Liver (tissue), 3 donors: ENCODE measurements around the gene BST1.

Experiments
- CTCF ChIP-seq: fragments of 150-350 bp; IDR thresholded peaks from 2 replicates; pipeline ENCODE4 v1.5.1; 2017; ENCODE audit warnings: improper control_type of control experiment, low read depth, low read length; ENCODE audit not compliant: missing input control
- EGR1 ChIP-seq, 2 donors: IDR thresholded peaks; 2 replicates each; pipeline ENCODE4 v1.6.1; 2016 to 2018; ENCODE audit warnings: antibody characterized with exemption in 2 of 2, low read depth in 2 of 2
- FOXA1 ChIP-seq: IDR thresholded peaks from 2 replicates; pipeline ENCODE4 v1.6.1; 2016; ENCODE audit warnings: antibody characterized with exemption
- HNF4A ChIP-seq, 2 donors: conservative IDR thresholded peaks; 2 replicates each; pipeline ENCODE4 v1.6.1; 2016; ENCODE audit warnings: antibody characterized with exemption in 2 of 2, mild to moderate bottlenecking in 2 of 2
- JUND ChIP-seq, 2 donors: IDR thresholded peaks; 2 replicates each; pipeline ENCODE4 v1.6.1; 2016; ENCODE audit warnings: antibody characterized with exemption in 2 of 2
- RAD21 ChIP-seq, 2 donors: IDR thresholded peaks; 2 replicates each; pipeline ENCODE4 v1.6.1; 2016; ENCODE audit warnings: antibody characterized with exemption in 2 of 2, mild to moderate bottlenecking in 2 of 2
- RXRA ChIP-seq, 2 donors: IDR thresholded peaks; 2 replicates each; pipeline ENCODE4 v1.6.1; 2017 to 2018; ENCODE audit warnings: antibody characterized with exemption in 2 of 2, mild to moderate bottlenecking in 1 of 2
- SP1 ChIP-seq: IDR thresholded peaks from 2 replicates; pipeline ENCODE4 v1.6.1; 2018; ENCODE audit warnings: antibody characterized with exemption, mild to moderate bottlenecking
- TAF1 ChIP-seq: conservative IDR thresholded peaks from 2 replicates; pipeline ENCODE4 v1.6.1; 2016; ENCODE audit warnings: antibody characterized with exemption, mild to moderate bottlenecking
- YY1 ChIP-seq: IDR thresholded peaks from 2 replicates; pipeline ENCODE4 v1.6.1; 2016; ENCODE audit warnings: antibody characterized with exemption, mild to moderate bottlenecking
- TF ChIP-seq, protein P1 (sequence below): IDR thresholded peaks from 2 replicates; pipeline ENCODE4 v1.6.1; 2016; ENCODE audit warnings: antibody characterized with exemption
- TF ChIP-seq, protein P2 (sequence below): IDR thresholded peaks from 2 replicates; pipeline ENCODE4 v1.6.1; 2016; ENCODE audit warnings: antibody characterized with exemption
- TF ChIP-seq, protein P3 (sequence below): IDR thresholded peaks from 2 replicates; pipeline ENCODE4 v1.6.1; 2016; ENCODE audit warnings: antibody characterized with exemption
- TF ChIP-seq, protein P4 (sequence below): IDR thresholded peaks from 2 replicates; pipeline ENCODE4 v1.6.1; 2016; ENCODE audit warnings: antibody characterized with exemption, mild to moderate bottlenecking
- donor health status: healthy.
- donor health status: healthy.

- TF ChIP-seq RXRA (IDR thresholded peaks at IDR 0.05) (no peak), CTCF (no peak), JUND (IDR thresholded peaks at IDR 0.05) (no peak), SP1 (no peak), FOXA1 (no peak), EGR1 (IDR thresholded peaks at IDR 0.05; ENCODE audit: low read depth in 2 of 2) (no peak), TAF1 (no peak), YY1 (no peak), RAD21 (IDR thresholded peaks at IDR 0.05) (no peak), HNF4A (conservative IDR thresholded peaks at IDR 0.05) (no peak)
- TF ChIP-seq, protein P1, sequence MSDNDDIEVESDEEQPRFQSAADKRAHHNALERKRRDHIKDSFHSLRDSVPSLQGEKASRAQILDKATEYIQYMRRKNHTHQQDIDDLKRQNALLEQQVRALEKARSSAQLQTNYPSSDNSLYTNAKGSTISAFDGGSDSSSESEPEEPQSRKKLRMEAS, result no peak
- TF ChIP-seq, protein P2, sequence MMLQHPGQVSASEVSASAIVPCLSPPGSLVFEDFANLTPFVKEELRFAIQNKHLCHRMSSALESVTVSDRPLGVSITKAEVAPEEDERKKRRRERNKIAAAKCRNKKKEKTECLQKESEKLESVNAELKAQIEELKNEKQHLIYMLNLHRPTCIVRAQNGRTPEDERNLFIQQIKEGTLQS, result no peak
- TF ChIP-seq, protein P3, sequence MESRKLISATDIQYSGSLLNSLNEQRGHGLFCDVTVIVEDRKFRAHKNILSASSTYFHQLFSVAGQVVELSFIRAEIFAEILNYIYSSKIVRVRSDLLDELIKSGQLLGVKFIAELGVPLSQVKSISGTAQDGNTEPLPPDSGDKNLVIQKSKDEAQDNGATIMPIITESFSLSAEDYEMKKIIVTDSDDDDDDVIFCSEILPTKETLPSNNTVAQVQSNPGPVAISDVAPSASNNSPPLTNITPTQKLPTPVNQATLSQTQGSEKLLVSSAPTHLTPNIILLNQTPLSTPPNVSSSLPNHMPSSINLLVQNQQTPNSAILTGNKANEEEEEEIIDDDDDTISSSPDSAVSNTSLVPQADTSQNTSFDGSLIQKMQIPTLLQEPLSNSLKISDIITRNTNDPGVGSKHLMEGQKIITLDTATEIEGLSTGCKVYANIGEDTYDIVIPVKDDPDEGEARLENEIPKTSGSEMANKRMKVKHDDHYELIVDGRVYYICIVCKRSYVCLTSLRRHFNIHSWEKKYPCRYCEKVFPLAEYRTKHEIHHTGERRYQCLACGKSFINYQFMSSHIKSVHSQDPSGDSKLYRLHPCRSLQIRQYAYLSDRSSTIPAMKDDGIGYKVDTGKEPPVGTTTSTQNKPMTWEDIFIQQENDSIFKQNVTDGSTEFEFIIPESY, result no peak
- TF ChIP-seq, protein P4, sequence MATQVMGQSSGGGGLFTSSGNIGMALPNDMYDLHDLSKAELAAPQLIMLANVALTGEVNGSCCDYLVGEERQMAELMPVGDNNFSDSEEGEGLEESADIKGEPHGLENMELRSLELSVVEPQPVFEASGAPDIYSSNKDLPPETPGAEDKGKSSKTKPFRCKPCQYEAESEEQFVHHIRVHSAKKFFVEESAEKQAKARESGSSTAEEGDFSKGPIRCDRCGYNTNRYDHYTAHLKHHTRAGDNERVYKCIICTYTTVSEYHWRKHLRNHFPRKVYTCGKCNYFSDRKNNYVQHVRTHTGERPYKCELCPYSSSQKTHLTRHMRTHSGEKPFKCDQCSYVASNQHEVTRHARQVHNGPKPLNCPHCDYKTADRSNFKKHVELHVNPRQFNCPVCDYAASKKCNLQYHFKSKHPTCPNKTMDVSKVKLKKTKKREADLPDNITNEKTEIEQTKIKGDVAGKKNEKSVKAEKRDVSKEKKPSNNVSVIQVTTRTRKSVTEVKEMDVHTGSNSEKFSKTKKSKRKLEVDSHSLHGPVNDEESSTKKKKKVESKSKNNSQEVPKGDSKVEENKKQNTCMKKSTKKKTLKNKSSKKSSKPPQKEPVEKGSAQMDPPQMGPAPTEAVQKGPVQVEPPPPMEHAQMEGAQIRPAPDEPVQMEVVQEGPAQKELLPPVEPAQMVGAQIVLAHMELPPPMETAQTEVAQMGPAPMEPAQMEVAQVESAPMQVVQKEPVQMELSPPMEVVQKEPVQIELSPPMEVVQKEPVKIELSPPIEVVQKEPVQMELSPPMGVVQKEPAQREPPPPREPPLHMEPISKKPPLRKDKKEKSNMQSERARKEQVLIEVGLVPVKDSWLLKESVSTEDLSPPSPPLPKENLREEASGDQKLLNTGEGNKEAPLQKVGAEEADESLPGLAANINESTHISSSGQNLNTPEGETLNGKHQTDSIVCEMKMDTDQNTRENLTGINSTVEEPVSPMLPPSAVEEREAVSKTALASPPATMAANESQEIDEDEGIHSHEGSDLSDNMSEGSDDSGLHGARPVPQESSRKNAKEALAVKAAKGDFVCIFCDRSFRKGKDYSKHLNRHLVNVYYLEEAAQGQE, result no peak
These were observed 39.3 kb downstream of the BST1 start for GRCh38 chr4:15742083-15742582.
